ENCODE results near the gene ABHD8.
"Not testable (repeated sequence)": the region's sequence is repeated elsewhere in the genome, so short reads cannot be mapped to it uniquely, and the experiment has no call there.

- not testable (repeated sequence) for TF ChIP-seq CTCF (conservative IDR thresholded peaks at IDR 0.05 in 1 of 2, IDR thresholded peaks at IDR 0.05 in 1 of 2; ENCODE audit: low read depth in 1 of 2, low read length in 2 of 2); EZH2 (IDR thresholded peaks at IDR 0.05; ENCODE audit: low read length, missing control alignments)
Measured at GRCh38 chr19:17274892-17275291, 28.3 kb downstream of the ABHD8 start.
